GM12872 (cell line): ENCODE results near the gene RASIP1.

Experiments
- TF ChIP-seq, protein P1 (sequence below): IDR thresholded peaks from 3 replicates; pipeline ENCODE4 v1.5.1; 2011; ENCODE audit warnings: low read depth, mild to moderate bottlenecking, low read length, moderate library complexity; ENCODE audit not compliant: insufficient read depth

RASIP1 gene

DNA sequence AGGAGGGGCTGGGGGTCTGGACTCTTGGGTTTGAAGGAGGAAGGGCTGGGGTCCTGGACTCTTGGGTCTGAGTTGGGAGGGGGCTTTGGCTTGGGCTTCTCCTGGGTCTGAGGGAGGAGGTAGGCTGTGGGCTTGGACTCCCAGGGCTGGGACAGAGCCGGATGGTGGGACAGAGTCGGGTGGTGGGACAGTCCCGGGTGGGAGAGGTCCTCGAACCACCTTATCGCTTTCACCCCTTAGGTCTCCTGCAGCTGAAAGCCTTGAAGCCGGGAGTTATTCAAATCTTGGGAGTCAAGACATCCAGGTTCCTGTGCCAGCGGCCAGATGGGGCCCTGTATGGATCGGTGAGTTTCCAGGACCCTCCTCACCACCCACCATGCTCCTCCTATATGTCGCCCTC lies 16.3 kb upstream of the RASIP1 start:
- TF ChIP-seq, protein P1, sequence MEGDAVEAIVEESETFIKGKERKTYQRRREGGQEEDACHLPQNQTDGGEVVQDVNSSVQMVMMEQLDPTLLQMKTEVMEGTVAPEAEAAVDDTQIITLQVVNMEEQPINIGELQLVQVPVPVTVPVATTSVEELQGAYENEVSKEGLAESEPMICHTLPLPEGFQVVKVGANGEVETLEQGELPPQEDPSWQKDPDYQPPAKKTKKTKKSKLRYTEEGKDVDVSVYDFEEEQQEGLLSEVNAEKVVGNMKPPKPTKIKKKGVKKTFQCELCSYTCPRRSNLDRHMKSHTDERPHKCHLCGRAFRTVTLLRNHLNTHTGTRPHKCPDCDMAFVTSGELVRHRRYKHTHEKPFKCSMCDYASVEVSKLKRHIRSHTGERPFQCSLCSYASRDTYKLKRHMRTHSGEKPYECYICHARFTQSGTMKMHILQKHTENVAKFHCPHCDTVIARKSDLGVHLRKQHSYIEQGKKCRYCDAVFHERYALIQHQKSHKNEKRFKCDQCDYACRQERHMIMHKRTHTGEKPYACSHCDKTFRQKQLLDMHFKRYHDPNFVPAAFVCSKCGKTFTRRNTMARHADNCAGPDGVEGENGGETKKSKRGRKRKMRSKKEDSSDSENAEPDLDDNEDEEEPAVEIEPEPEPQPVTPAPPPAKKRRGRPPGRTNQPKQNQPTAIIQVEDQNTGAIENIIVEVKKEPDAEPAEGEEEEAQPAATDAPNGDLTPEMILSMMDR, result no peak

DNA sequence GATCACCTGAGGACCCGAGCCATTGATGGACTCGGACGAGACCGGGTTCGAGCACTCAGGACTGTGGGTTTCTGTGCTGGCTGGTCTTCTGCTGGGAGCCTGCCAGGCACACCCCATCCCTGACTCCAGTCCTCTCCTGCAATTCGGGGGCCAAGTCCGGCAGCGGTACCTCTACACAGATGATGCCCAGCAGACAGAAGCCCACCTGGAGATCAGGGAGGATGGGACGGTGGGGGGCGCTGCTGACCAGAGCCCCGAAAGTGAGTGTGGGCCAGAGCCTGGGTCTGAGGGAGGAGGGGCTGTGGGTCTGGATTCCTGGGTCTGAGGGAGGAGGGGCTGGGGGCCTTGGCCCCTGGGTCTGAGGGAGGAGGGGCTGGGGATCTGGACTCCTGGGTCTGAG lies 15.8 kb upstream of the RASIP1 start:
- TF ChIP-seq, protein P1, result no peak

DNA sequence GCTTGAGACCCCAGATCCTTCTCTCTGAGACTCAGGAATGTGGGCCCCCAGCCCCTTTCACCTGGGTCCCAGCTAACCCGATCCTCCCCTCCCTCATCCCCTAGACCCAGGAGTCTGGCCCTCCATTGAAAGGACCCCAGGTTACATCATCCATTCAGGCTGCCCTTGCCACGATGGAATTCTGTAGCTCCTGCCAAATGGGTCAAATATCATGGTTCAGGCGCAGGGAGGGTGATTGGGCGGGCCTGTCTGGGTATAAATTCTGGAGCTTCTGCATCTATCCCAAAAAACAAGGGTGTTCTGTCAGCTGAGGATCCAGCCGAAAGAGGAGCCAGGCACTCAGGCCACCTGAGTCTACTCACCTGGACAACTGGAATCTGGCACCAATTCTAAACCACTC lies 15.4 kb upstream of the RASIP1 start:
- TF ChIP-seq, protein P1, result no peak

DNA sequence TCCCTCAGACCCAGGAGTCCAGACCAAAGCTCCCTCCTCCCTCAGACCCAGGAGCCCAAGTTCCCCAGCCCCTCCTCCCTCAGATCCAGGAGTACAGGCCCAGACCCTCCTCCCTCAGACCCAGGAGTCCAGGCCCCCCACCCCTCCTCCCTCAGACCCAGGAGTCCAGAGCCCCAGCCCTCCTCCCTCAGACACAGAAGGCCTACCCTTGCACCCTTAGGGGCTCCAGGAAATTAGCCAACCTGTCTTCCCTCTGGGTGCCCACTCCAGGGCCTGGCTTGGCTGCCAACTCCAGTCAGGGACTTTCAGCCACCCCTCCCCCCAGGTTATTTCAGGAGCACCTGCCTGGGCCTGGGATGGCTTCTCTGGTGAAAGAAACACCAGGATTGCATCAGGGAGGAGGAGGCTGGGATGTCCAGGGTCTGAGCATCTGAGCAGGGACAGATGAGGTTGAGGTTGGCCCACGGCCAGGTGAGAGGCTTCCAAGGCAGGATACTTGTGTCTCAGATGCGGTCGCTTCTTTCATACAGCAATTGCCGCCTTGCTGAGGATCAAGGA lies 14.8 kb upstream of the RASIP1 start, which contains the start of gene FGF21:
Gene FGF21 (plus strand): TSS at position 441 of the 558 bp plus-strand sequence. CDS start 713 bp downstream, outside the sequence.
- TF ChIP-seq, protein P1, result no peak

DNA sequence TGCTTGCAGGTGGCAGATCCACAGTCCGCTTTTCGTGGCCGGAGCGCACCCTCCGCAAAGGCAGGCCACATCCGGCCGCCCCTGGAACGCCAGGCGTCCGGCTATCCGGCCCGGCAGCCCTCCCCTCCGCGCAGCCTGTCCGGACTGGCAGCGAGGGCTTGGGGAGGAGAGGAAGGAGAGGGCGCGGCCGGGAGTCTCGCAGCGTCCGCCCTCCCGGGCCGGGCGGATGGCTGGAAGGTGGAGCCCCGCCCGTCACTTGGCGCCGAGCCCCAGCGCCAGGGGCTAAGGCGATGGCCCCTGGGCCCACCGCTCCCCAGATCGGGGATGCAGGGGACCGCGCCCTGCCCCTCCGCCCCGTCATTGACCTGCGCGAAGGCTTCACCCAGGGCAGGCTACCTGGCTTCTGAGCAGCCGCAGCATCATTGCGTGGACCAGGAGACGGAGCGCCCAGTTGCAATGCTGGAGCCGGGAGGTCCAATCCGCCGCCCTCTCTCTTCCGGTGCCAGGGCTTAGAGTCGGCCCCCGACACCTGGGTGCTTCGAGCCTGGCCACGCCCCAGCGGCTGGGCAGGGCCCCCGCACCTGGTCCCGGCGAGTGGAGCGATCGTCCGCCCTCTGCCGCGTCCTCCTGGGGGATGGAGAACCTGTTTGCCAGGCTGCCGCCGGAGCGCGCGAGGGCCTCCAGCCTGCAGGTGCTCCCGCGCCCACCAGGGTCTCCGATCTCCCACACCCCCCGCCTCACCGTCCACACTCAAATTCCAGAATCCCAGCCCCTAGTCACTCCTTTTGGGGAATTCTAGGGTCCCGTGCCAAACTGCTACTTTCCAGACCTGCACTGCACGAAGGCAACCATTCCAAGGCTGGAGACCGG lies 12.3 kb upstream of the RASIP1 start, which contains the start of gene FUT1:
Gene FUT1 (minus strand): TSS at position 146 of the 870 bp plus-strand sequence. CDS start 1,360 bp downstream, outside the sequence.
- TF ChIP-seq, protein P1, result no peak

DNA sequence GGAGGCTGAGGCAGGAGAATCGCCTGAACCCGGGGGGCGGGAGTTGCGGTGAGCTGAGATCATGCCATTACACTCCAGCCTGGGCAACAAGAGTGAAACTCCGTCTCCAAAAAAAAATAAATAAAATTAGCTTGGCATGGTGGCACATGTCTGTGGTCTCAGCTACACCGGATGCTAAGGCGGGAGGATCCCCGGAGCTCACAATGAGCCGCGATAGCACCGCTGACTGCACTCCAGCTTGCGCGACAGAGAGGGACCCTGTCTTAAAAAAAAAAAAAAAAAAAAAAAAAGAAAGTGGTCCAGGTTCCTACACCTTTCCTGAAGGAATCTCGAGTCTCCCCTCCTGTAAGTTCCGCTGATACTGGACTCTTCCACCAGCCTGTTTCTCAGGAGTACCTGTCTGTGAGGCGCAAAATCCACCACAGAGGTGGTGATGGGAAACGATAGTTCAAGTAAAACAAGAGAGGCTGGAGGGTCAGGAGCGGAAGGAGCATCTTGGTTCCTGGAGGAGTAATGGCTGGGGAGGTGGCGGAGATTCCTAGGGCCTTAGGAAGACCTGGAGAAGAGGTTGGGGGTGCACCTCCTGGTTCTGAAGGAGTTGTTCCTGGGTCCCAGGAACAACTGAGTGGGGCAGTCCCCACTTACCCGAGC lies 11.6 kb upstream of the RASIP1 start:
- TF ChIP-seq, protein P1, result no peak
